Mucosa of descending colon (tissue), 3 donors: Measurements from ENCODE around the gene DPY19L1. TPM values are rescaled to one million over a fixed set of nuclear protein-coding genes. Genes with fewer than 3 reads are reported as not detected.
A peak's percentile ranks its signal among the peaks of the same experiment; 100 is the strongest.
"Not testable (repeated sequence)": the region's sequence is repeated elsewhere in the genome, so short reads cannot be mapped to it uniquely, and the experiment has no call there.

Experiments
- ATAC-seq: fragments of 200-7000 bp; cut with Tn5 transposase; one replicate; pipeline ENCODE4 v1.9.1; 2020; ENCODE audit warnings: mild to moderate bottlenecking, moderate library complexity
- DNase-seq, 3 donors: peaks; one replicate each; pipeline ENCODE4 v3.0.0-alpha.2; 2020
- H3K36me3 ChIP-seq: fragments of 200-600 bp; one replicate; pipeline ENCODE4 v1.8.0; 2021; ENCODE audit warnings: low read depth, mild to moderate bottlenecking
- H3K4me1 ChIP-seq: fragments of 200-600 bp; one replicate; pipeline ENCODE4 v1.8.0; 2021; ENCODE audit warnings: low read depth, mild to moderate bottlenecking
- H3K4me3 ChIP-seq: fragments of 200-600 bp; one replicate; pipeline ENCODE4 v1.8.0; 2021; ENCODE audit warnings: mild to moderate bottlenecking
- H3K9me3 ChIP-seq: fragments of 200-600 bp; one replicate; pipeline ENCODE4 v1.8.0; 2021; ENCODE audit warnings: mild to moderate bottlenecking
- intact Hi-C, 2 donors: fragments of 100-400 bp; cut with DNase I in 1 of 2; cut with micrococcal nuclease in 1 of 2; formaldehyde crosslinking; loops; one replicate each; pipeline versions ENCODE4 v1.11.0 to v1.11.1; 2022; cut with DNase I, micrococcal nuclease
- total RNA-seq, 3 donors: library from RNA; stranded (reverse); fragmentation: NEBNext Ultra II Directional in 2 of 3; extraction: Animal tissue kit (Norgen Biotek cat#: 25700) in 2 of 3; gene quantifications; one replicate each; pipeline versions ENCODE4 v1.2.1 to v1.2.4, GENCODE V29; 2021 to 2023
- TF ChIP-seq, protein P1 (sequence below): fragments of 200-600 bp; IDR thresholded peaks from one replicate; pipeline ENCODE4 v1.8.0; 2022; ENCODE audit warnings: antibody characterized with exemption, mild to moderate bottlenecking
- donor health status: DM: no; HTN: no; CAD: no; lungs with moderate emphysema.
- donor health status: DM: no; HTN: no; CAD: no.
- donor health status: DM: no; HTN: yes; CAD: no.

DPY19L1 gene
- total RNA-seq, 3 donors from 2014 or later: 18.6 to 27.1 (median 20.8) TPM

DNA sequence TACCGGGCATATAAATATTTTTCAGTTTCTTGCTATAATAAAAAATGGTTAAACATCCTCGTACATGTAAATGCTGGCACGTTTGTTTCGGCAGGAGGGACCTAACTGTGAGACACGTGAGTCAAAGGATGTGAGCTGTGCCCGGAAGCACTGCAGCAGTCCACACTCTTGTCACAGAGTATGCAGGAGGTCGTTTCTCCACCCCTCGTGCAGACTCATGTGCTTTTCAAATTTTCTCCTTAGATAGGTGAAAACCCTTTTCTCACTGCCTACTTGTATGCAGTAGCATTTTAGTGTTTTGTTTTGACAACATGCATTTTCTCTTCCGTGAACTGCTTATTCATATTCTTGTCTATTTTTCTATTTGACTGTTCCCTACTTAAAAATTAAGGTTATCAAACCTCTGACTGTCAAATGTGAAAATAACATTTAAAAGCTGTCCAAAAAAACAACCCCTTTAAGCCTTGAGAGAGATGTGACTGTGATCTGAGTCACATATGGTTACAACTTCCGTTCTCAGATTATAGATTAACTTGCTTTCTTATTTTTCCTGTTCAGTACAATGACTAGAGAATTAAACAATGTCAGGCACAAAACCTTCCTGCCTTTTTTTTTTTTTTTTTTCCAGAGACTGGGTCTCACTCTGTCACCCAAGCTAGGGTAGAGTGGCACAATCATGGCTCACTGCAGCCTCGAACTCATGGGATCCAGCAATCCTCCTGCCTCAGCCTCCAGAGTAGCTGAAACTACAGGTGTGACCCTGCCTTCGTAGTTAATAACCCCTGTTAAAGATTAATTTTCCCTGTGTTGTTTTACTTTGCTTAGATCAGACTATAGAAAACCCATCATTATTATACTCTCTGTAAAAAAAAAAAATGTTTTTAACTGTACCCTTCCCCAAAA is 45.1 kb downstream of the DPY19L1 start:
- TF ChIP-seq, protein P1, sequence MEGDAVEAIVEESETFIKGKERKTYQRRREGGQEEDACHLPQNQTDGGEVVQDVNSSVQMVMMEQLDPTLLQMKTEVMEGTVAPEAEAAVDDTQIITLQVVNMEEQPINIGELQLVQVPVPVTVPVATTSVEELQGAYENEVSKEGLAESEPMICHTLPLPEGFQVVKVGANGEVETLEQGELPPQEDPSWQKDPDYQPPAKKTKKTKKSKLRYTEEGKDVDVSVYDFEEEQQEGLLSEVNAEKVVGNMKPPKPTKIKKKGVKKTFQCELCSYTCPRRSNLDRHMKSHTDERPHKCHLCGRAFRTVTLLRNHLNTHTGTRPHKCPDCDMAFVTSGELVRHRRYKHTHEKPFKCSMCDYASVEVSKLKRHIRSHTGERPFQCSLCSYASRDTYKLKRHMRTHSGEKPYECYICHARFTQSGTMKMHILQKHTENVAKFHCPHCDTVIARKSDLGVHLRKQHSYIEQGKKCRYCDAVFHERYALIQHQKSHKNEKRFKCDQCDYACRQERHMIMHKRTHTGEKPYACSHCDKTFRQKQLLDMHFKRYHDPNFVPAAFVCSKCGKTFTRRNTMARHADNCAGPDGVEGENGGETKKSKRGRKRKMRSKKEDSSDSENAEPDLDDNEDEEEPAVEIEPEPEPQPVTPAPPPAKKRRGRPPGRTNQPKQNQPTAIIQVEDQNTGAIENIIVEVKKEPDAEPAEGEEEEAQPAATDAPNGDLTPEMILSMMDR: no peak

DNA sequence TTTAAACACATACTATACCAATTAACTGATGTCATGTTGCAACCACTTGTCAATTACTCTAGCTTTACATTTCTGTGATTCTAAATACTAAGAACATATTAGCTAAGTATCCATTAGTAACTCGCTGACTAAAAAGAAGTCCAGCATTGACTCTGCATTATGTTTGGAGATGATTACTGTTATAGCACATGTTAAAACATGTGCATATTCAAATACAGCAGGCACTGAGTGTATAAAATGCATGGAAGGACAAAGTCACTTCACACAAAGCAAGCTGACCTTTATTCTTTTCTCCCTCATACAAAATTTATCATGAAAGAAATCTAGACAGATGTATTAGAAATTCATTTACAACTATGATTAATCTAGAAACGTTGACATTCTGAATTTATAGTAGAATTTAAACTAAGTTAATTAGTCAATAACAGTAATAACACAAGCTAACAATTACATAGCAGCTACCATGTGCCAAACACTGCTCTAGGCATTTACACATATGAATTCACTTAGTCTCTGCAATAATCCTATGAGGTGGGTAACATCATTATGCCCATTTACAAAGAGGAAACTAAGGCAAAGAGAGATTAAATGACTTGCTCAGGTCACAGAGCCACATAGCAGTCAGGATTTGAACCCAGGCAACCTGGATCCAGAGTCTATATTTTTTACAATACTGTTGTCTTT is 48.7 kb downstream of the DPY19L1 start:
- intact Hi-C loops, ATAC-seq, H3K9me3 ChIP-seq, DNase-seq, H3K4me3 ChIP-seq, H3K36me3 ChIP-seq, H3K4me1 ChIP-seq: not testable (repeated sequence)

More for the DNA sequence above, 45.1 kb downstream of the DPY19L1 start:
- intact Hi-C loops: no loop called here
- DNase-seq: peak; percentile 36 to 58 (median 53)
- H3K9me3 ChIP-seq: no peaks in the 10 kb centered on the region
- H3K4me3 ChIP-seq: no peak overlapping the region
- no peaks in the 10 kb centered on the region for H3K36me3 ChIP-seq
- peak; percentile 91 for ATAC-seq
- H3K4me1 ChIP-seq: no peaks in the 10 kb centered on the region

DNA sequence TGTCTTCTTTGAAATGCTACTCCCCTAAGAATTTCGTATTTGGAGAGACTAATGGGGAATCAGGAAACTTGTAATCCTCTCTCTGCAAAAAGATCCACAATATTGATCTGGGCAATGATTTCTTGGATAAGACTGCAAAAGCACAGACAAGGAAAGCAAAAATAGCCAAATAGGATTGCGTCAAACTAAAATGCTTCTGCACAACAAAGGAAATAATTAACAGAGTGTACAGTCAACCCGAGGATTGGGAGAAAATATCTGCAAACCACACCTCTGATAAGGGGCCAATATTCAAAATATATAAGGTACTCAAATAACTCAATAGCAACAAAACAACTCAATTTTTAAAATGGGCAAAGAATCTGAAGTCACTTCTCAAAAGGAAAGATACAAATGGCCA is 52.1 kb downstream of the DPY19L1 start:
- H3K36me3 ChIP-seq, ATAC-seq, H3K4me3 ChIP-seq, H3K9me3 ChIP-seq, H3K4me1 ChIP-seq, DNase-seq, intact Hi-C loops: not testable (repeated sequence)

DNA sequence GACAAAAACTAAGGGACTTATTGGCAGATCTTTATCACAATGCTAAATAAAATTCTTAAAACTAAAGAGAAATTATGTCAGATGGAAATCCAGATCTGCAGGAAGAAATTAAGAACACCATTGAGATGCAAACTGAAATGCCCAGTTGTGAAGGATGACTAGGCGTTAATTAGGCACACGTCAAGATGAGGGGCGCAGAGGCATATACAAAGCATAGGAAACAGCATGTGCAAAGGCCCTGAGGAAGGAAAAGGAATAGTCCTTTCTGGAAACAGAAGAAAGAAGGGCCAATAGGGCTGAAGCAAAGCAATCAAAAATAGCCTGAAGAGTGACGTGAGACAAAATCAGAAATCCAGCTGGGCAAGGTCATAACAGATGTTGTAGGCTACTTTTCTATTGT is 53.1 kb downstream of the DPY19L1 start:
- ATAC-seq, H3K9me3 ChIP-seq, DNase-seq, H3K36me3 ChIP-seq, H3K4me1 ChIP-seq, H3K4me3 ChIP-seq, intact Hi-C loops: not testable (repeated sequence)

DNA sequence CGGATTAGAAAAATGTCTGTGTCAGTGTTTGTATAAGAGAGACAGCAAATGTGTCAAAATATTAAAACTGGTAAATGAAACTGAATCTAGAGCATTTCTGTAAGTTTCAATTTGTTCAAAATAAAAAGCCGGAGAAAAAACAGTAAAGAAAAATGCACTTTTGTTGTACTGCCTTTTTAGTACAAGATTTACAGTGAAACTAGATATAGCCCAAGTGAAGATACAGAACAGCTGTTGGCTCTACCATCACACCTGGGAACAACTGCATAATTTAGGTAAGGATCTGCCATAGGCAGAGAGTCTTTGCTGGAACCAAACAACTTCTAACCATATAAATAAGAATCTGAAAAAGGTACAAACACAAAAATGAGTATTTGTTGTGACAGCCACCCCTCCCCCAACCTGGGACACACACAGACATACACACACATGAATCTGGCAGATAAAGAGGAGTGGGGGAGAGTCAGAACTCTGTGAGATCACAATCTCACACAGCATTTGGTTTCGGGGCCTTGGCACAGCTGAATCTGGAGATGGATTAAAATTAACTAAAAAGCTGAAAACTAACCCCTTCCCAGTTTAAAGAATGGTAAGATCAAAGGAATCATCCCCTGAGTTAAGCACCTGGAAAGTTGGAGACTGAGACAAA is 54.8 kb downstream of the DPY19L1 start:
- Histone ChIP-seq H3K9me3 (no peaks in the 10 kb centered on the region), H3K4me3 (no peak overlapping the region), H3K4me1 (no peaks in the 10 kb centered on the region), H3K36me3 (no peaks in the 10 kb centered on the region)
- DNase-seq (no peak), ATAC-seq (no peak)
- TF ChIP-seq, protein P1: no peak
- intact Hi-C loops: no loop called here

DNA sequence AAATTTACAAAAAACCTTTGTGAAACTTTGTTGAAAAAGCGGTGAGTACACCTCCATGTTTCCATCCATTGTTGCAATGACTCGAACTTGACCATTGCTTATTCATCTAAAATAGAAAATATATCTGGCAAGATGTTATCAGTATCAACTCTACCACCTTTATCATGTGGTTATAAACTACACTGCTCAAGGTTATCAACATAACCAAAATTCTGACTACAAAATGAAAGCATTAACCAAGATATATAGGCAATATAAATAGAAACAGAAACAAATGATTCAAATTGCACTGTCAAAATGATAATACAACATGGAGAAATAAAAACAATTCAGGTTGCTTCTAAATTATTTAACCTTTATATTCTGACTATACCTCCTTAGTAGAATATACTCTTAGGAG is 58.2 kb downstream of the DPY19L1 start:
- intact Hi-C loops, DNase-seq, H3K4me1 ChIP-seq, H3K9me3 ChIP-seq, H3K36me3 ChIP-seq, H3K4me3 ChIP-seq, ATAC-seq: not testable (repeated sequence)

DNA sequence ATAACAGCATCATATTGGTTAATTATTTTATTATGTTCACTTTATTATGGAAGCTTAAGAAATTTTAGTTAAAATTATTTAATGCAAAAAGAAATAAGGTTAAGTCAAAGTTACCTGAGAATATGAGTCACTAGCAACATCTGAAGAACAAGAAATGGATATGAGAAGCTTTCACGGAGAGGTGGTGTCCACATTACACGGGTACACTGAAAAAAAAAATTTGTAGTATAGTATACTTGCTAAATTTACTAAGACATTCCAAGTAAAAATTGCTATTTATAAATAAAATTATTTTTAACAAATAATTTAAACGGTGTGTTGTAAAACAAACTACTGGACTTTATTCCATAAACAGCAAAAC is 63.9 kb downstream of the DPY19L1 start:
- H3K9me3 ChIP-seq: no peaks in the 10 kb centered on the region
- no peaks in the 10 kb centered on the region for H3K36me3 ChIP-seq
- ATAC-seq: no peak
- intact Hi-C loops: no loop called here
- TF ChIP-seq, protein P1: no peak
- DNase-seq: no peak
- no peaks in the 10 kb centered on the region for H3K4me1 ChIP-seq
- H3K4me3 ChIP-seq: no peak overlapping the region

DNA sequence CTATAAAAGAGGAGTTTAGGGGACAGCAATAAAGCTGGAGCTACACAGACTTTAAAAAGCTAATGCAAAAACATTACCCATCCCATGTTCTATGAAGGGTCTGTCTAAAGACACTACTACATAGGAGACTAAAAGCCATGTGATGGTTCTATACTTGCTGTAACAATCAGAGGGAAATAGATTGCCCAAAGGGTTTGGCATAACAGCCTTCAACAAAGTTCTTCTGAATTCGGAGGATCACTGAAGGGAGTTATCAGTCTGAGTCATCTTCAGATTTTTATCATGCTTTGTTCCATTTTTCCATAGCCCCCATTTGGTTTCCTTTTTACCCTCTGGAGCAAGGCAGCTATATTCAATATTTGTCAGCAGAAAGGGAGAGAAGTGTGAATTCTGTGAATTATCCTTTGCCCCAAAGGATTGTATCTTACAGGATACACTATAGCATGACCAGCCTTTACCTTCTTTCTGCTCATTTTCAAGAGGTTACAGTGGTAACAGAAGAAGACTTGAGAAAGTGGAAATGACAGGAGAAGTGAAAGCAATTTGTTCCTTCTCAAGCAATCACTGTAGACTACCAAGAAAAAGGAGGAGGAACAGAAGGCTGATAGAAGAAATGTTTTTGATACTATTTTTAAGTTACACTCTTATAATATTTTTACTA is 64.4 kb downstream of the DPY19L1 start:
- H3K4me1 ChIP-seq, H3K9me3 ChIP-seq, H3K36me3 ChIP-seq, ATAC-seq, DNase-seq, H3K4me3 ChIP-seq, intact Hi-C loops: not testable (repeated sequence)

DNA sequence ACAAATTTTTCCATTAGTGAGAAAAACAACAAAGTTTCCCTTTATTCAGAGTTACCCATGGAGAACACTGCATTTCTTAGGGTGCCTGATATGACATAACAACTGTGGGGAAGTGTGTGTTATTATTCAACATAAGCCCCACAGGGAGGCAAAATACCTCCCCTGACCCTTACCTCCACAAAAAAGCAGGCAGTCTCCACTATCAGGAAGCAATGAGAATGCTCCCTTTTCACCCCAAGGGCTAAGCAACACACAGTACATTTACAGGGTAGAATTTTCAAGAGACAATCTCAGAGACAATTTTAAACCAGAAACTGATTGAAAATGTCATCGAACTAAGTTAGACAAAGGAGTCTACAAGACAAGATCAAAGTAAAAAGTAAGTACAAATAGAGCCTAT is 69.5 kb downstream of the DPY19L1 start:
- intact Hi-C loops, H3K9me3 ChIP-seq, H3K4me3 ChIP-seq, H3K36me3 ChIP-seq, ATAC-seq, DNase-seq, H3K4me1 ChIP-seq: not testable (repeated sequence)

DNA sequence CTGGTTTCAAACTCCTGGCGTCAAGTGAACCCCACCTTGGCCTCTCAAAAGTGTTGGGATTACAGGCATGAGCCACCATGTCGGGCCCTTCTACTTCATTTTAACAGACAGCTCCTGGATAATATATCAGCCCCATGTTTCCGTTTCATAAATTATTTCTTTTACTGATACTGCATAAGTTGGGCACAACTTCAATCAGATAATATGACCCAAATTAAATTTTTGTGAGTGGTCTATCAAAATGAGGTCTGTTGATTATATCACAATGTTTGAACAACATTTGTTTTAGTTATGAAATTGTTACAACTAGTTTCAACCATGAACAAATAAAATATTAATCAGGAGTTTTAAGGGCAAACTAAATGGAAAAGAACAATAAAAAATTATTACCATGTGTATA is 70.8 kb downstream of the DPY19L1 start:
- ATAC-seq: not testable (repeated sequence)

More for the DNA sequence above, 70.8 kb downstream of the DPY19L1 start:
- intact Hi-C loops, H3K4me3 ChIP-seq, H3K36me3 ChIP-seq, H3K9me3 ChIP-seq, H3K4me1 ChIP-seq, DNase-seq: not testable (repeated sequence)
